H1 (cell line): Measurements from ENCODE around the gene AP1G2. TPM values are rescaled to one million over a fixed set of nuclear protein-coding genes. Genes with fewer than 3 reads are reported as not detected.

Source experiments
- CTBP2 ChIP-seq: IDR thresholded peaks from 2 replicates; pipeline ENCODE4 v1.7.0; 2011; ENCODE audit warnings: borderline replicate concordance, mild to moderate bottlenecking, moderate library complexity, mixed read lengths, low read length; ENCODE audit not compliant: insufficient read depth, insufficient read length
- HDAC6 ChIP-seq: IDR thresholded peaks from one replicate; pipeline ENCODE4 v1.7.1; 2012; ENCODE audit warnings: low read depth, mild to moderate bottlenecking, inconsistent platforms, low read length, moderate library complexity
- KDM5A ChIP-seq: fragments of 200-600 bp; IDR thresholded peaks from 2 replicates; pipeline ENCODE4 v1.7.1; 2012; ENCODE audit warnings: mild to moderate bottlenecking, low read length, inconsistent platforms, mixed read lengths
- RAD21 ChIP-seq, 2 experiments: IDR thresholded peaks in 1 of 2; conservative IDR thresholded peaks in 1 of 2; 2 replicates each; pipeline ENCODE4 v1.6.1; 2011; ENCODE audit warnings: low read depth in 2 of 2, low read length in 2 of 2, improper control_type of control experiment in 1 of 2, inconsistent platforms in 1 of 2, mild to moderate bottlenecking in 1 of 2, moderate library complexity in 1 of 2
- TBP ChIP-seq: IDR thresholded peaks from 2 replicates; pipeline ENCODE4 v1.6.1; 2011; ENCODE audit warnings: low read depth, low read length, improper control_type of control experiment
- TCF12 ChIP-seq: IDR thresholded peaks from 2 replicates; pipeline ENCODE4 v1.6.1; 2011; ENCODE audit warnings: low read depth, mild to moderate bottlenecking, low read length
- polyA plus RNA-seq, 7 experiments: library from polyadenylated mRNA; depleted of rRNA in 3 of 7; stranded (reverse) in 5 of 7; unstranded in 2 of 7; fragments of >200 nt in 5 of 7; fragments of 200-250 nt in 2 of 7; gene quantifications; 1 replicate in 5 of 7; 2 replicates in 1 of 7; 4 replicates in 1 of 7; pipeline versions ENCODE4 v1.2.1 to v1.2.3, GENCODE V29; 2011 to 2013; ENCODE audit warnings: missing spikeins in 2 of 7, mixed read lengths in 2 of 7
- total RNA-seq: library from RNA; stranded (reverse); fragmentation: NEBNext Ultra II Directional; extraction: Animal tissue kit (Norgen Biotek cat#: 25700); gene quantifications from 2 replicates; pipeline ENCODE4 v1.2.1, GENCODE V29; 2021
- TF ChIP-seq, protein P1 (sequence below), 3 experiments: IDR thresholded peaks; 1 replicate in 2 of 3; 2 replicates in 1 of 3; pipeline versions ENCODE4 v1.5.1 to v1.6.1; 2011; ENCODE audit warnings: low read length in 3 of 3, mild to moderate bottlenecking in 3 of 3, inconsistent platforms in 2 of 3, low read depth in 1 of 3, moderate library complexity in 1 of 3; ENCODE audit not compliant: insufficient read depth in 1 of 3; ENCODE audit errors: control extremely low read depth in 1 of 3

Gene AP1G2
- total and polyA plus RNA-seq, 2 of the 8 experiments (the other 6 are each of a cell fraction or from before 2014, with no cell fraction given): 70.9 to 134 TPM

DNA sequence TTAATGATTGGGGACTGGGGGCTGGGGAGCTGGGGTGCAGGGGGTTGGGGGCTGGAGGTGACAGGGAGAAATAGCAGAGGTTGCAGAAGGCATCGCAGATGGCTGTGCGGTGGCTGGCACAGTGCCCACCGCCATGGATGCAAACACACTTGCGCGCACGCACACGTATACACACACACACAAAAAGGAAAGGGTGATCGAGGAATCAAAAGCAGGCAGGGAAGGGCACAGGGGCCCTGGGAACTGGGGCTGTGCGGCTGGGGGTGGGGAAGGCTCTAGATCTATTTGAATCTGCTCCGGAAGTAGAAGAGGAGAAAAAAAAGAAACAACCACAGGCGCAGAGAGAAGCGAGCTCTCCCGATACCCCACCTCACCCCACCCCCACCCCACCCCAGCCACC, 55.4 kb downstream of the AP1G2 start (continued):
- TF ChIP-seq RAD21 (IDR thresholded peaks at IDR 0.05 in 1 of 2, conservative IDR thresholded peaks at IDR 0.05 in 1 of 2; ENCODE audit: low read depth in 2 of 2, low read length in 2 of 2): no peak
- no peak for TF ChIP-seq TBP
- no peak for TF ChIP-seq CTBP2
- TF ChIP-seq HDAC6: no peak
- no peak for TF ChIP-seq KDM5A
- TF ChIP-seq TCF12: no peak
- TF ChIP-seq, protein P1, sequence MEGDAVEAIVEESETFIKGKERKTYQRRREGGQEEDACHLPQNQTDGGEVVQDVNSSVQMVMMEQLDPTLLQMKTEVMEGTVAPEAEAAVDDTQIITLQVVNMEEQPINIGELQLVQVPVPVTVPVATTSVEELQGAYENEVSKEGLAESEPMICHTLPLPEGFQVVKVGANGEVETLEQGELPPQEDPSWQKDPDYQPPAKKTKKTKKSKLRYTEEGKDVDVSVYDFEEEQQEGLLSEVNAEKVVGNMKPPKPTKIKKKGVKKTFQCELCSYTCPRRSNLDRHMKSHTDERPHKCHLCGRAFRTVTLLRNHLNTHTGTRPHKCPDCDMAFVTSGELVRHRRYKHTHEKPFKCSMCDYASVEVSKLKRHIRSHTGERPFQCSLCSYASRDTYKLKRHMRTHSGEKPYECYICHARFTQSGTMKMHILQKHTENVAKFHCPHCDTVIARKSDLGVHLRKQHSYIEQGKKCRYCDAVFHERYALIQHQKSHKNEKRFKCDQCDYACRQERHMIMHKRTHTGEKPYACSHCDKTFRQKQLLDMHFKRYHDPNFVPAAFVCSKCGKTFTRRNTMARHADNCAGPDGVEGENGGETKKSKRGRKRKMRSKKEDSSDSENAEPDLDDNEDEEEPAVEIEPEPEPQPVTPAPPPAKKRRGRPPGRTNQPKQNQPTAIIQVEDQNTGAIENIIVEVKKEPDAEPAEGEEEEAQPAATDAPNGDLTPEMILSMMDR (IDR thresholded peaks at IDR 0.05; ENCODE audit: control extremely low read depth in 1 of 3, insufficient read depth in 1 of 3, low read depth in 1 of 3, low read length in 3 of 3): no peak

Other genes starting within 250 kb of the AP1G2 start
- gene PABPN1, start 246.3 kb downstream of the AP1G2 start, total RNA-seq: 300 and 312 TPM in 2 replicates
- gene PABPN1, start 246.3 kb downstream of the AP1G2 start, polyA plus RNA-seq (2011; rRNA removed): 229 and 331 TPM in 2 replicates
- 39.4 and 43.0 TPM in 2 replicates for gene SLC22A17, start 214.9 kb downstream of the AP1G2 start, total RNA-seq
- 49.0 and 77.7 TPM in 2 replicates for gene SLC22A17, start 214.9 kb downstream of the AP1G2 start, polyA plus RNA-seq (2011; rRNA removed)
- gene EFS, start 202.6 kb downstream of the AP1G2 start, total RNA-seq: 27.8 and 29.0 TPM in 2 replicates
- 28.6 and 39.0 TPM in 2 replicates for gene EFS, start 202.6 kb downstream of the AP1G2 start, polyA plus RNA-seq (2011; rRNA removed)
- gene IL25, start 195.0 kb downstream of the AP1G2 start, total RNA-seq: not detected in 2 replicates
- not detected in 2 replicates for gene IL25, start 195.0 kb downstream of the AP1G2 start, polyA plus RNA-seq (2011; rRNA removed)
- gene CMTM5, start 190.7 kb downstream of the AP1G2 start, total RNA-seq: not detected in 2 replicates
- 2.1 and 2.8 TPM in 2 replicates for gene CMTM5, start 190.7 kb downstream of the AP1G2 start, polyA plus RNA-seq (2011; rRNA removed)
- gene MYH6, start 159.5 kb downstream of the AP1G2 start, total RNA-seq: not detected in 2 replicates
- gene MYH6, start 159.5 kb downstream of the AP1G2 start, polyA plus RNA-seq (2011; rRNA removed): 0.03 and 0.05 TPM in 2 replicates
- not detected in 2 replicates for gene MYH7, start 132.1 kb downstream of the AP1G2 start, total RNA-seq
- gene MYH7, start 132.1 kb downstream of the AP1G2 start, polyA plus RNA-seq (2011; rRNA removed): 0.02 TPM in 1 of 2 replicates, not detected in the other
- 48.8 and 56.0 TPM in 2 replicates for gene NGDN, start 98.1 kb downstream of the AP1G2 start, total RNA-seq
- 22.4 and 39.8 TPM in 2 replicates for gene NGDN, start 98.1 kb downstream of the AP1G2 start, polyA plus RNA-seq (2011; rRNA removed)
- 27.0 and 28.6 TPM in 2 replicates for gene ZFHX2, start 16.0 kb downstream of the AP1G2 start, total RNA-seq
- gene ZFHX2, start 16.0 kb downstream of the AP1G2 start, polyA plus RNA-seq (2011; rRNA removed): 2.7 and 3.7 TPM in 2 replicates
- gene THTPA, start 11.5 kb downstream of the AP1G2 start, total RNA-seq: 14.8 and 16.6 TPM in 2 replicates
- gene THTPA, start 11.5 kb downstream of the AP1G2 start, polyA plus RNA-seq (2011; rRNA removed): 19.0 and 23.4 TPM in 2 replicates
- 46.4 and 46.7 TPM in 2 replicates for gene JPH4, start 11.0 kb upstream of the AP1G2 start, total RNA-seq
- 23.9 and 35.0 TPM in 2 replicates for gene JPH4, start 11.0 kb upstream of the AP1G2 start, polyA plus RNA-seq (2011; rRNA removed)
- gene DHRS2, start 68.6 kb upstream of the AP1G2 start, total RNA-seq: 0.44 and 1.1 TPM in 2 replicates
- gene DHRS2, start 68.6 kb upstream of the AP1G2 start, polyA plus RNA-seq (2011; rRNA removed): 3.5 and 4.4 TPM in 2 replicates